SK-N-SH treated with all-trans-retinoic acid at 6 μM for 48 hours (cell line): ENCODE data around the gene CD300C.

Experiments
- ARNTL ChIP-seq: fragments of 450-650 bp; formaldehyde crosslinking; IDR thresholded peaks from 2 replicates; pipeline ENCODE4 v1.5.0; 2020; ENCODE audit warnings: low read depth, mild to moderate bottlenecking, moderate library complexity, borderline replicate concordance
- BACH2 ChIP-seq: fragments of 250-450 bp; sonication (Bioruptor Pico); IDR thresholded peaks from 2 replicates; pipeline ENCODE4 v1.9.0; 2021; ENCODE audit warnings: mild to moderate bottlenecking, borderline replicate concordance
- CSDC2 ChIP-seq: fragments of 250-450 bp; sonication (Bioruptor Pico); IDR thresholded peaks from 2 replicates; pipeline ENCODE4 v1.5.0; 2020; ENCODE audit warnings: mild to moderate bottlenecking, moderate library complexity
- ESRRG ChIP-seq: fragments of 250-450 bp; sonication (Bioruptor Pico); IDR thresholded peaks from 2 replicates; pipeline ENCODE4 v1.6.1; 2021; ENCODE audit warnings: mild to moderate bottlenecking
- GLIS3 ChIP-seq: fragments of 250-450 bp; sonication (Bioruptor Pico); IDR thresholded peaks from 2 replicates; pipeline ENCODE4 v1.5.0; 2020; ENCODE audit warnings: mild to moderate bottlenecking, moderate library complexity
- RARB ChIP-seq: fragments of 250-450 bp; sonication (Bioruptor Pico); IDR thresholded peaks from 2 replicates; pipeline ENCODE4 v1.8.0; 2021; ENCODE audit warnings: mild to moderate bottlenecking, moderate library complexity
- ZFP3 ChIP-seq: fragments of 250-450 bp; sonication (Bioruptor Pico); IDR thresholded peaks from 2 replicates; pipeline ENCODE4 v1.5.0; 2020; ENCODE audit warnings: mild to moderate bottlenecking, moderate library complexity
- ZNF70 ChIP-seq: fragments of 450-650 bp; formaldehyde crosslinking; IDR thresholded peaks from 2 replicates; pipeline ENCODE4 v1.5.0; 2020; ENCODE audit warnings: mild to moderate bottlenecking, moderate library complexity
- ZNF8 ChIP-seq: fragments of 450-650 bp; formaldehyde crosslinking; IDR thresholded peaks from 2 replicates; pipeline ENCODE4 v1.5.0; 2020; ENCODE audit warnings: mild to moderate bottlenecking, moderate library complexity
- TF ChIP-seq, protein P1 (sequence below): fragments of 250-450 bp; sonication (Bioruptor Pico); IDR thresholded peaks from 2 replicates; pipeline ENCODE4 v1.5.1; 2020; ENCODE audit warnings: low read depth, mild to moderate bottlenecking, moderate library complexity
- TF ChIP-seq, protein P2 (sequence below): fragments of 250-450 bp; sonication (Bioruptor Pico); IDR thresholded peaks from 2 replicates; pipeline ENCODE4 v1.5.1; 2021; ENCODE audit warnings: mild to moderate bottlenecking, moderate library complexity
- TF ChIP-seq, protein P3 (sequence below): fragments of 250-450 bp; sonication (Bioruptor Pico); IDR thresholded peaks from 2 replicates; pipeline ENCODE4 v1.8.0; 2021; ENCODE audit warnings: low read depth, mild to moderate bottlenecking, moderate library complexity, borderline replicate concordance
- TF ChIP-seq, protein P4 (sequence below): fragments of 250-450 bp; sonication (Bioruptor Pico); IDR thresholded peaks from 2 replicates; pipeline ENCODE4 v1.8.0; 2020; ENCODE audit warnings: mild to moderate bottlenecking, moderate library complexity, borderline replicate concordance
- TF ChIP-seq, protein P5 (sequence below): fragments of 250-450 bp; sonication (Bioruptor Pico); IDR thresholded peaks from 2 replicates; pipeline ENCODE4 v1.5.0; 2020; ENCODE audit warnings: mild to moderate bottlenecking, moderate library complexity

DNA sequence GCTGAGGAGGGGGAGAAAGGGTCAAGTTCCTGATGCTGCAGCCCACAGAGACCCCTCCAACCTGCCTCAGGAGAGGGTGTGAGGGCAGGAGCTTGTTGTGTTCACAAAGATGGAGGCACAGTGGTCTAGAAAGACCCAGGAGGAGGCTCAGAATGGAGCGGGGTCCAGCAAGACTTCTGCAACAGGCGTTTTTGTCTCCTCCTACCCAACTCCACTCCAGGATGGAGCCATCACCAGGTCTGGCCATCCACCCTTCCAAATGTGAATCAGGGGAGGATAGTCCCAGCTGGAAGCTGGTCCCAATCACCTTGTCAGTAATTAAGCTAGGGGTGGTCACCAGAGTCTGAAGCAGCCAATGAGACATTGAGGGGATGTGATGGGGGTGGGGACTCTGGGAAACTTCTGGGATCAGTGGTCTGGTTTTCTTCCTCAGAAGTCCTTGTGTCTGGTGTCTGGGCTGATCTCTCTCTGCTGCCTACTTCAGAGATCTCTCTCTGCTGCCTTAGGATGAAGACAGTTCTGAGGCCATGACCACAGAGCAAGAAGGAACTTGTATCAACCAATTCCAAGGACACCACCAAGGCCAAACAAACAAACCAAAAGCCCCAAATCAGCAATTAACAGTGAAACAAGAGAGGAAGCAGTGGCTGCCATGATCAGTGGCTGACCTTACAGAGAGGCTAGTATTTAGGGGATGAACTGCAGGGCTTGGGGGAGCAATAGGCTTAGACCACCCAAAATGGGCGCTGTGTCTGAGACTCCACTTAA is 29.2 kb downstream of the CD300C start:
- TF ChIP-seq RARB (CRISPR knock-in tag), result no peak
- no peak for TF ChIP-seq CSDC2
- TF ChIP-seq, protein P1, sequence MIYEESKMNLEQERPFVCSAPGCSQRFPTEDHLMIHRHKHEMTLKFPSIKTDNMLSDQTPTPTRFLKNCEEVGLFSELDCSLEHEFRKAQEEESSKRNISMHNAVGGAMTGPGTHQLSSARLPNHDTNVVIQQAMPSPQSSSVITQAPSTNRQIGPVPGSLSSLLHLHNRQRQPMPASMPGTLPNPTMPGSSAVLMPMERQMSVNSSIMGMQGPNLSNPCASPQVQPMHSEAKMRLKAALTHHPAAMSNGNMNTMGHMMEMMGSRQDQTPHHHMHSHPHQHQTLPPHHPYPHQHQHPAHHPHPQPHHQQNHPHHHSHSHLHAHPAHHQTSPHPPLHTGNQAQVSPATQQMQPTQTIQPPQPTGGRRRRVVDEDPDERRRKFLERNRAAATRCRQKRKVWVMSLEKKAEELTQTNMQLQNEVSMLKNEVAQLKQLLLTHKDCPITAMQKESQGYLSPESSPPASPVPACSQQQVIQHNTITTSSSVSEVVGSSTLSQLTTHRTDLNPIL (CRISPR knock-in tag), result no peak
- TF ChIP-seq ZFP3, result no peak
- TF ChIP-seq ZNF8, result no peak
- TF ChIP-seq, protein P2, sequence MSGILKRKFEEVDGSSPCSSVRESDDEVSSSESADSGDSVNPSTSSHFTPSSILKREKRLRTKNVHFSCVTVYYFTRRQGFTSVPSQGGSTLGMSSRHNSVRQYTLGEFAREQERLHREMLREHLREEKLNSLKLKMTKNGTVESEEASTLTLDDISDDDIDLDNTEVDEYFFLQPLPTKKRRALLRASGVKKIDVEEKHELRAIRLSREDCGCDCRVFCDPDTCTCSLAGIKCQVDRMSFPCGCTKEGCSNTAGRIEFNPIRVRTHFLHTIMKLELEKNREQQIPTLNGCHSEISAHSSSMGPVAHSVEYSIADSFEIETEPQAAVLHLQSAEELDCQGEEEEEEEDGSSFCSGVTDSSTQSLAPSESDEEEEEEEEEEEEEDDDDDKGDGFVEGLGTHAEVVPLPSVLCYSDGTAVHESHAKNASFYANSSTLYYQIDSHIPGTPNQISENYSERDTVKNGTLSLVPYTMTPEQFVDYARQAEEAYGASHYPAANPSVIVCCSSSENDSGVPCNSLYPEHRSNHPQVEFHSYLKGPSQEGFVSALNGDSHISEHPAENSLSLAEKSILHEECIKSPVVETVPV (CRISPR knock-in tag), result no peak
- no peak for TF ChIP-seq GLIS3 (CRISPR knock-in tag)
- TF ChIP-seq, protein P3, sequence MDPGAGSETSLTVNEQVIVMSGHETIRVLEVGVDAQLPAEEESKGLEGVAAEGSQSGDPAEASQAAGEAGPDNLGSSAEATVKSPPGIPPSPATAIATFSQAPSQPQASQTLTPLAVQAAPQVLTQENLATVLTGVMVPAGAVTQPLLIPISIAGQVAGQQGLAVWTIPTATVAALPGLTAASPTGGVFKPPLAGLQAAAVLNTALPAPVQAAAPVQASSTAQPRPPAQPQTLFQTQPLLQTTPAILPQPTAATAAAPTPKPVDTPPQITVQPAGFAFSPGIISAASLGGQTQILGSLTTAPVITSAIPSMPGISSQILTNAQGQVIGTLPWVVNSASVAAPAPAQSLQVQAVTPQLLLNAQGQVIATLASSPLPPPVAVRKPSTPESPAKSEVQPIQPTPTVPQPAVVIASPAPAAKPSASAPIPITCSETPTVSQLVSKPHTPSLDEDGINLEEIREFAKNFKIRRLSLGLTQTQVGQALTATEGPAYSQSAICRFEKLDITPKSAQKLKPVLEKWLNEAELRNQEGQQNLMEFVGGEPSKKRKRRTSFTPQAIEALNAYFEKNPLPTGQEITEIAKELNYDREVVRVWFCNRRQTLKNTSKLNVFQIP (CRISPR knock-in tag), result no peak
- TF ChIP-seq ARNTL, result no peak
- no peak for TF ChIP-seq BACH2
- TF ChIP-seq, protein P4, sequence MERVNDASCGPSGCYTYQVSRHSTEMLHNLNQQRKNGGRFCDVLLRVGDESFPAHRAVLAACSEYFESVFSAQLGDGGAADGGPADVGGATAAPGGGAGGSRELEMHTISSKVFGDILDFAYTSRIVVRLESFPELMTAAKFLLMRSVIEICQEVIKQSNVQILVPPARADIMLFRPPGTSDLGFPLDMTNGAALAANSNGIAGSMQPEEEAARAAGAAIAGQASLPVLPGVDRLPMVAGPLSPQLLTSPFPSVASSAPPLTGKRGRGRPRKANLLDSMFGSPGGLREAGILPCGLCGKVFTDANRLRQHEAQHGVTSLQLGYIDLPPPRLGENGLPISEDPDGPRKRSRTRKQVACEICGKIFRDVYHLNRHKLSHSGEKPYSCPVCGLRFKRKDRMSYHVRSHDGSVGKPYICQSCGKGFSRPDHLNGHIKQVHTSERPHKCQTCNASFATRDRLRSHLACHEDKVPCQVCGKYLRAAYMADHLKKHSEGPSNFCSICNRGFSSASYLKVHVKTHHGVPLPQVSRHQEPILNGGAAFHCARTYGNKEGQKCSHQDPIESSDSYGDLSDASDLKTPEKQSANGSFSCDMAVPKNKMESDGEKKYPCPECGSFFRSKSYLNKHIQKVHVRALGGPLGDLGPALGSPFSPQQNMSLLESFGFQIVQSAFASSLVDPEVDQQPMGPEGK (CRISPR knock-in tag), result no peak
- TF ChIP-seq ESRRG (CRISPR knock-in tag), result no peak
- TF ChIP-seq, protein P5, sequence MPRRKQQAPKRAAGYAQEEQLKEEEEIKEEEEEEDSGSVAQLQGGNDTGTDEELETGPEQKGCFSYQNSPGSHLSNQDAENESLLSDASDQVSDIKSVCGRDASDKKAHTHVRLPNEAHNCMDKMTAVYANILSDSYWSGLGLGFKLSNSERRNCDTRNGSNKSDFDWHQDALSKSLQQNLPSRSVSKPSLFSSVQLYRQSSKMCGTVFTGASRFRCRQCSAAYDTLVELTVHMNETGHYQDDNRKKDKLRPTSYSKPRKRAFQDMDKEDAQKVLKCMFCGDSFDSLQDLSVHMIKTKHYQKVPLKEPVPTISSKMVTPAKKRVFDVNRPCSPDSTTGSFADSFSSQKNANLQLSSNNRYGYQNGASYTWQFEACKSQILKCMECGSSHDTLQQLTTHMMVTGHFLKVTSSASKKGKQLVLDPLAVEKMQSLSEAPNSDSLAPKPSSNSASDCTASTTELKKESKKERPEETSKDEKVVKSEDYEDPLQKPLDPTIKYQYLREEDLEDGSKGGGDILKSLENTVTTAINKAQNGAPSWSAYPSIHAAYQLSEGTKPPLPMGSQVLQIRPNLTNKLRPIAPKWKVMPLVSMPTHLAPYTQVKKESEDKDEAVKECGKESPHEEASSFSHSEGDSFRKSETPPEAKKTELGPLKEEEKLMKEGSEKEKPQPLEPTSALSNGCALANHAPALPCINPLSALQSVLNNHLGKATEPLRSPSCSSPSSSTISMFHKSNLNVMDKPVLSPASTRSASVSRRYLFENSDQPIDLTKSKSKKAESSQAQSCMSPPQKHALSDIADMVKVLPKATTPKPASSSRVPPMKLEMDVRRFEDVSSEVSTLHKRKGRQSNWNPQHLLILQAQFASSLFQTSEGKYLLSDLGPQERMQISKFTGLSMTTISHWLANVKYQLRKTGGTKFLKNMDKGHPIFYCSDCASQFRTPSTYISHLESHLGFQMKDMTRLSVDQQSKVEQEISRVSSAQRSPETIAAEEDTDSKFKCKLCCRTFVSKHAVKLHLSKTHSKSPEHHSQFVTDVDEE, result no peak
- no peak for TF ChIP-seq ZNF70
